HG03565 (cell line): ENCODE data around the gene FKBP10.

Experiments used
- ATAC-seq: cut with Tn5 transposase; IDR thresholded peaks from one replicate; pipeline ENCODE4 v1.9.1; 2021; ENCODE audit warnings: mild to moderate bottlenecking, moderate library complexity; ENCODE audit not compliant: unreplicated experiment

The FKBP10 gene

GRCh38 chr17:41782142-41782541, 30.7 kb upstream of the FKBP10 start:
- no peak for ATAC-seq

GRCh38 chr17:41784207-41784744, 28.5 kb upstream of the FKBP10 start:
- no peak for ATAC-seq

- ATAC-seq, result no peak
Observed at GRCh38 chr17:41785091-41785858, 27.5 kb upstream of the FKBP10 start.

- ATAC-seq, result no peak
Observed at GRCh38 chr17:41785859-41786226, 27.0 kb upstream of the FKBP10 start.

GRCh38 chr17:41786227-41787020, 26.4 kb upstream of the FKBP10 start, which contains the start of gene JUP:
JUP (minus strand) TSS chr17:41786711; CDS start chr17:41771854, 14,857 bp downstream.
- peak; percentile 71 for ATAC-seq

GRCh38 chr17:41787021-41787418, 25.8 kb upstream of the FKBP10 start:
- ATAC-seq, result no peak

GRCh38 chr17:41792845-41793783, 19.7 kb upstream of the FKBP10 start:
- no peak for ATAC-seq

- no peak for ATAC-seq
Observed at GRCh38 chr17:41793784-41794539, 18.8 kb upstream of the FKBP10 start.

GRCh38 chr17:41794540-41794975, 18.2 kb upstream of the FKBP10 start:
- no peak for ATAC-seq

GRCh38 chr17:41796121-41796895, 16.5 kb upstream of the FKBP10 start:
- no peak for ATAC-seq

GRCh38 chr17:41797377-41797776, 15.4 kb upstream of the FKBP10 start:
- no peak for ATAC-seq

GRCh38 chr17:41799366-41799765, 13.4 kb upstream of the FKBP10 start:
- ATAC-seq, result no peak

GRCh38 chr17:41800601-41801373, 12.0 kb upstream of the FKBP10 start:
- ATAC-seq, result no peak

- no peak for ATAC-seq
Observed at GRCh38 chr17:41801374-41802271, 11.2 kb upstream of the FKBP10 start.

GRCh38 chr17:41803049-41804020, 9.5 kb upstream of the FKBP10 start:
- no peak for ATAC-seq
